Endometrial microvascular endothelial cells (primary cell): Measurements from ENCODE around the gene NRN1. TPM values are rescaled to one million over a fixed set of nuclear protein-coding genes. Genes with fewer than 3 reads are reported as not detected.
"Not testable (repeated sequence)": the region's sequence is repeated elsewhere in the genome, so short reads cannot be mapped to it uniquely, and the experiment has no call there.

Source experiments
- in situ Hi-C: cut with HindIII; loops from 2 replicates; pipeline ENCODE4 v1.10.0; 2017; ENCODE audit warnings: low sequenced_read_pairs, low pct_unique_long_range_greater_than_20kb; ENCODE audit errors: inconsistent ontology term
- total RNA-seq: library from RNA; depleted of rRNA; stranded (reverse); fragments of >200 nt; gene quantifications from one replicate; pipeline ENCODE4 v1.2.3, GENCODE V29; 2015; ENCODE audit errors: inconsistent ontology term

The NRN1 gene
- total RNA-seq, 1 donor from 2014 or later: 30.0 TPM

GRCh38 chr6:5990786-5991185, 15.9 kb downstream of the NRN1 start:
- in situ Hi-C loops: no loop called here

GRCh38 chr6:5989141-5989723, 17.5 kb downstream of the NRN1 start:
- in situ Hi-C loops: no loop called here

GRCh38 chr6:5986861-5987260, 19.9 kb downstream of the NRN1 start:
- in situ Hi-C loops: no loop called here

- in situ Hi-C loops: no loop called here
Measured at GRCh38 chr6:5984150-5985089, 22.3 kb downstream of the NRN1 start.

GRCh38 chr6:5981126-5982026, 25.3 kb downstream of the NRN1 start:
- in situ Hi-C loops: no loop called here

- in situ Hi-C loops: no loop called here
Measured at GRCh38 chr6:5979650-5980420, 26.9 kb downstream of the NRN1 start.

GRCh38 chr6:5976811-5977210, 29.9 kb downstream of the NRN1 start:
- in situ Hi-C loops: no loop called here

- in situ Hi-C loops: no loop called here
Measured at GRCh38 chr6:5968817-5969734, 37.6 kb downstream of the NRN1 start.

GRCh38 chr6:5968036-5968435, 38.7 kb downstream of the NRN1 start:
- in situ Hi-C loops: not testable (repeated sequence)

- in situ Hi-C loops: no loop called here
Measured at GRCh38 chr6:5967594-5967993, 39.1 kb downstream of the NRN1 start.

GRCh38 chr6:5962794-5963193, 43.9 kb downstream of the NRN1 start:
- in situ Hi-C loops: no loop called here

GRCh38 chr6:5961836-5962235, 44.9 kb downstream of the NRN1 start:
- in situ Hi-C loops: no loop called here

GRCh38 chr6:5960456-5960855, 46.3 kb downstream of the NRN1 start:
- in situ Hi-C loops: no loop called here

GRCh38 chr6:5958921-5959320, 47.8 kb downstream of the NRN1 start:
- in situ Hi-C loops: no loop called here

- in situ Hi-C loops: no loop called here
Measured at GRCh38 chr6:5956939-5957338, 49.8 kb downstream of the NRN1 start.

GRCh38 chr6:5950361-5950785, 56.4 kb downstream of the NRN1 start:
- in situ Hi-C loops: no loop called here
